Measurements from ENCODE around the gene MTMR3. TPM values are rescaled to one million over a fixed set of nuclear protein-coding genes. Genes with fewer than 3 reads are reported as not detected.

The MTMR3 gene
- total and polyA plus RNA-seq, 2 donors from 2014 or later = 9.6 to 56.2 TPM

DNA sequence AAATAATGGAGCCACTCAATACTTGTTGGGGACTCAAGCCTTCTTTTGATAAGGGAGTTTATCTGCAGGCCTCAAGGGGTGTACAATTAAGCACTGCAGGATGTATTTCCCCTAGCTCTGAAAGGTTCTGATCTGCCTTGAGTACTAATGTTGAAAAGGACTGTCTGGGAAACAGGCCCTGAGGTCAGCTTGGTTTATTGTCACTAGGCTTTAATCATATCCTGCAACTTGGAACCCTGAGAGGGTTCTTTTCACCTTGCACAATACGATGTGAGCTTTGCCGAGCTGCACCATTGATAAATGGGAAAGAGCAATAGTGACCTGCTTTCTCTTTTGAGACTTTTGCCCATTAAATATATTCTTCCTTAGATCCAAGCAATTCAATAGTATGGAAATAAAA, 165.7 kb downstream of the MTMR3 start:
- H3K9ac ChIP-seq (ENCODE audit: low read length in 3 of 3) = no peak overlapping the region
- no peaks in the 10 kb centered on the region for H3K9me3 ChIP-seq (ENCODE audit: control insufficient read depth in 2 of 3, insufficient read depth in 1 of 3, low read length in 3 of 3)
- TF ChIP-seq, protein P1, sequence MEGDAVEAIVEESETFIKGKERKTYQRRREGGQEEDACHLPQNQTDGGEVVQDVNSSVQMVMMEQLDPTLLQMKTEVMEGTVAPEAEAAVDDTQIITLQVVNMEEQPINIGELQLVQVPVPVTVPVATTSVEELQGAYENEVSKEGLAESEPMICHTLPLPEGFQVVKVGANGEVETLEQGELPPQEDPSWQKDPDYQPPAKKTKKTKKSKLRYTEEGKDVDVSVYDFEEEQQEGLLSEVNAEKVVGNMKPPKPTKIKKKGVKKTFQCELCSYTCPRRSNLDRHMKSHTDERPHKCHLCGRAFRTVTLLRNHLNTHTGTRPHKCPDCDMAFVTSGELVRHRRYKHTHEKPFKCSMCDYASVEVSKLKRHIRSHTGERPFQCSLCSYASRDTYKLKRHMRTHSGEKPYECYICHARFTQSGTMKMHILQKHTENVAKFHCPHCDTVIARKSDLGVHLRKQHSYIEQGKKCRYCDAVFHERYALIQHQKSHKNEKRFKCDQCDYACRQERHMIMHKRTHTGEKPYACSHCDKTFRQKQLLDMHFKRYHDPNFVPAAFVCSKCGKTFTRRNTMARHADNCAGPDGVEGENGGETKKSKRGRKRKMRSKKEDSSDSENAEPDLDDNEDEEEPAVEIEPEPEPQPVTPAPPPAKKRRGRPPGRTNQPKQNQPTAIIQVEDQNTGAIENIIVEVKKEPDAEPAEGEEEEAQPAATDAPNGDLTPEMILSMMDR (IDR thresholded peaks at IDR 0.05; ENCODE audit: borderline replicate concordance, extremely low read depth, insufficient read depth) = no peak
- FAIRE-seq (no peak), DNase-seq (no peak)
- peaks cover 0 to 13% (median 8%) of the 10 kb centered on the region in 3 donors for H3K4me1 ChIP-seq (ENCODE audit: control insufficient read depth in 2 of 3, insufficient read depth in 2 of 3, low read depth in 1 of 3, low read length in 3 of 3)
- H3K27me3 ChIP-seq (ENCODE audit: control insufficient read depth, insufficient read depth, low read length) = no peaks in the 10 kb centered on the region
- no peaks in the 10 kb centered on the region for H3K36me3 ChIP-seq (ENCODE audit: control insufficient read depth in 2 of 3, insufficient read depth in 3 of 3, low read length in 3 of 3)
- H3K27ac ChIP-seq (ENCODE audit: low read depth in 2 of 2, low read length in 2 of 2) = no peak overlapping the region
- intact Hi-C loops (cut with DNase I) = no loop called here
- no peak overlapping the region for H3K4me3 ChIP-seq (ENCODE audit: low read length in 3 of 3)

DNA sequence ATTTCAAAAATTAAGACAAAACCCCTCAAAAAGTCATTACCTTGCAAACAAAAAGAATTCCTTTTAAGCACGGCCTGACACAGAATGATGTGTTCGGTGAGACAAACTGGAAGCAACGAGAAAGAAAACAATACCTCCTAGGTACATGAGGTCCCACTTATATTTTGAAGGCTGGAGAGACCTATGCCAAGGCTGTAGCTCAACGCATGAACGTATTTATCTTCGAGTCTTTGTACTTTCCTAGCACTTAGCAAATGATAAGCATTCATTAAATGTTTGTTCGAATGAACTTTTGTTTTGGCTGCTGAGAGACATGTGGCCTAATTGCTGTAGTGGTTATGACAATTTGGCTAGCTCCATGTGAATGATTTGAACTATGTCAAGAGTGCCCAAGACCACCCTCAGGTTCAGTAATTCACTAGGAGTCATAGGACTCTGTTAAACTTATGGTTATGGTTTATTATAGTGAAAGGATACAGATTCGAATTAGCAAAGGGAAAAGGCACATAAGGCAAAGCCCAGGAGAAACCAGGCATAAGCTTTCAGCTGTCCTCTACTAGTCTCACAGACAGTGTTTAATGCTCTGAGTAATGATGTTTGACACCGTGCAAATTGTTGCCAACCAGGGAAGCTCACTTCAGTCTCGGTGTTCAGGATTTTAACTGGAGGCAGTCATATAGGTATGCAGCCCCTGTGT, 171.2 kb downstream of the MTMR3 start:
- no peaks in the 10 kb centered on the region for H3K4me1 ChIP-seq (ENCODE audit: control insufficient read depth in 2 of 3, insufficient read depth in 2 of 3, low read depth in 1 of 3, low read length in 3 of 3)
- no peak overlapping the region for H3K9ac ChIP-seq (ENCODE audit: low read length in 3 of 3)
- H3K36me3 ChIP-seq (ENCODE audit: control insufficient read depth in 2 of 3, insufficient read depth in 3 of 3, low read length in 3 of 3) = no peaks in the 10 kb centered on the region
- no peaks in the 10 kb centered on the region for H3K27me3 ChIP-seq (ENCODE audit: control insufficient read depth, insufficient read depth, low read length)
- no peak for FAIRE-seq
- DNase-seq = no peak
- TF ChIP-seq, protein P1 (IDR thresholded peaks at IDR 0.05; ENCODE audit: borderline replicate concordance, extremely low read depth, insufficient read depth) = no peak
- H3K9me3 ChIP-seq (ENCODE audit: control insufficient read depth in 2 of 3, insufficient read depth in 1 of 3, low read length in 3 of 3) = no peaks in the 10 kb centered on the region
- no peak overlapping the region for H3K27ac ChIP-seq (ENCODE audit: low read depth in 2 of 2, low read length in 2 of 2)
- intact Hi-C loops (cut with DNase I) = no loop called here
- H3K4me3 ChIP-seq (ENCODE audit: low read length in 3 of 3) = no peak overlapping the region

DNA sequence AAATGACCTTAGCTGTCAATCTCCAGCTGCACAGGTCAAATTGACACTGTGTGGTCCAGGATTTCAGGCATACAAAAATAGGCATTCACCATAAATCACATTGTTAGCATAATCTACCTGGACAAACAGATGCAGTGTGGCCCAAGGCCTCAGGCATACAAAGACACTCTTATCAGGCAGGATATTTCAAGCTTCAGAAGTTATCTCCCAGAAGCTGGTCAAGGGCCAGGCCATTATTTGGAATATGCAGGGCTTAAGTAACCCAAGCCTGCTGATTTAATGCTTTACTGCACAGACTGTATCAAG, 171.7 kb downstream of the MTMR3 start:
- no peak for DNase-seq
- no peak overlapping the region for H3K27ac ChIP-seq (ENCODE audit: low read depth in 2 of 2, low read length in 2 of 2)
- H3K9ac ChIP-seq (ENCODE audit: low read length in 3 of 3) = no peak overlapping the region

More for the DNA sequence above, 171.7 kb downstream of the MTMR3 start:
- FAIRE-seq = no peak
- no peak overlapping the region for H3K4me3 ChIP-seq (ENCODE audit: low read length in 3 of 3)
- no peaks in the 10 kb centered on the region for H3K9me3 ChIP-seq (ENCODE audit: control insufficient read depth in 2 of 3, insufficient read depth in 1 of 3, low read length in 3 of 3)
- TF ChIP-seq, protein P1 (IDR thresholded peaks at IDR 0.05; ENCODE audit: borderline replicate concordance, extremely low read depth, insufficient read depth) = no peak
- intact Hi-C loops (cut with DNase I) = no loop called here
- no peaks in the 10 kb centered on the region for H3K27me3 ChIP-seq (ENCODE audit: control insufficient read depth, insufficient read depth, low read length)
- no peaks in the 10 kb centered on the region for H3K36me3 ChIP-seq (ENCODE audit: control insufficient read depth in 2 of 3, insufficient read depth in 3 of 3, low read length in 3 of 3)
- no peaks in the 10 kb centered on the region for H3K4me1 ChIP-seq (ENCODE audit: control insufficient read depth in 2 of 3, insufficient read depth in 2 of 3, low read depth in 1 of 3, low read length in 3 of 3)
